ENCODE data around the gene NINL.

Gene NINL

GRCh38 chr20:25547063-25547462 is 38.3 kb downstream of the NINL start:
- Histone ChIP-seq H3K9me2 (ENCODE audit: low read depth, low read length) (no peaks in the 10 kb centered on the region), H3K36me3 (ENCODE audit: insufficient read depth, low read length) (no peaks in the 10 kb centered on the region), H3K4me3 (ENCODE audit: low read depth, low read length, poor library complexity, severe bottlenecking) (no peak overlapping the region), H3K9me3 (ENCODE audit: low read length) (no peaks in the 10 kb centered on the region), H3K27ac (ENCODE audit: low read depth, low read length, poor library complexity, severe bottlenecking) (no peak overlapping the region), H3F3A (ENCODE audit: insufficient read depth, low read length) (no peaks in the 10 kb centered on the region), H3K4me1 (ENCODE audit: insufficient read depth, low read length, severe bottlenecking) (no peaks in the 10 kb centered on the region), H3K27me3 (ENCODE audit: insufficient read depth, low read length) (no peaks in the 10 kb centered on the region), H3K4me2 (ENCODE audit: low read length) (no peak overlapping the region), H3K9ac (ENCODE audit: low read length) (no peak overlapping the region), H3K79me2 (ENCODE audit: insufficient read depth, low read length) (no peaks in the 10 kb centered on the region), H2AFZ (ENCODE audit: low read length) (no peak overlapping the region), H4K20me1 (ENCODE audit: insufficient read depth, low read length) (no peaks in the 10 kb centered on the region)
- TF ChIP-seq EZH2 (IDR thresholded peaks at IDR 0.05; ENCODE audit: borderline replicate concordance, low read length): no peak

GRCh38 chr20:25546048-25546447 is 39.3 kb downstream of the NINL start:
- no peaks in the 10 kb centered on the region for H3F3A ChIP-seq (ENCODE audit: insufficient read depth, low read length)
- no peaks in the 10 kb centered on the region for H3K36me3 ChIP-seq (ENCODE audit: insufficient read depth, low read length)
- no peak overlapping the region for H3K4me2 ChIP-seq (ENCODE audit: low read length)
- H3K79me2 ChIP-seq (ENCODE audit: insufficient read depth, low read length): no peaks in the 10 kb centered on the region
- no peak overlapping the region for H3K4me3 ChIP-seq (ENCODE audit: low read depth, low read length, poor library complexity, severe bottlenecking)
- no peak overlapping the region for H3K9ac ChIP-seq (ENCODE audit: low read length)
- no peaks in the 10 kb centered on the region for H3K9me2 ChIP-seq (ENCODE audit: low read depth, low read length)
- H4K20me1 ChIP-seq (ENCODE audit: insufficient read depth, low read length): no peaks in the 10 kb centered on the region
- no peaks in the 10 kb centered on the region for H3K27me3 ChIP-seq (ENCODE audit: insufficient read depth, low read length)
- H3K9me3 ChIP-seq (ENCODE audit: low read length): no peaks in the 10 kb centered on the region
- no peaks in the 10 kb centered on the region for H3K4me1 ChIP-seq (ENCODE audit: insufficient read depth, low read length, severe bottlenecking)
- H2AFZ ChIP-seq (ENCODE audit: low read length): no peak overlapping the region
- no peak for TF ChIP-seq EZH2 (IDR thresholded peaks at IDR 0.05; ENCODE audit: borderline replicate concordance, low read length)
- TF ChIP-seq, protein P1, sequence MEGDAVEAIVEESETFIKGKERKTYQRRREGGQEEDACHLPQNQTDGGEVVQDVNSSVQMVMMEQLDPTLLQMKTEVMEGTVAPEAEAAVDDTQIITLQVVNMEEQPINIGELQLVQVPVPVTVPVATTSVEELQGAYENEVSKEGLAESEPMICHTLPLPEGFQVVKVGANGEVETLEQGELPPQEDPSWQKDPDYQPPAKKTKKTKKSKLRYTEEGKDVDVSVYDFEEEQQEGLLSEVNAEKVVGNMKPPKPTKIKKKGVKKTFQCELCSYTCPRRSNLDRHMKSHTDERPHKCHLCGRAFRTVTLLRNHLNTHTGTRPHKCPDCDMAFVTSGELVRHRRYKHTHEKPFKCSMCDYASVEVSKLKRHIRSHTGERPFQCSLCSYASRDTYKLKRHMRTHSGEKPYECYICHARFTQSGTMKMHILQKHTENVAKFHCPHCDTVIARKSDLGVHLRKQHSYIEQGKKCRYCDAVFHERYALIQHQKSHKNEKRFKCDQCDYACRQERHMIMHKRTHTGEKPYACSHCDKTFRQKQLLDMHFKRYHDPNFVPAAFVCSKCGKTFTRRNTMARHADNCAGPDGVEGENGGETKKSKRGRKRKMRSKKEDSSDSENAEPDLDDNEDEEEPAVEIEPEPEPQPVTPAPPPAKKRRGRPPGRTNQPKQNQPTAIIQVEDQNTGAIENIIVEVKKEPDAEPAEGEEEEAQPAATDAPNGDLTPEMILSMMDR (IDR thresholded peaks at IDR 0.05; ENCODE audit: low read length): no peak
- H3K27ac ChIP-seq (ENCODE audit: low read depth, low read length, poor library complexity, severe bottlenecking): no peak overlapping the region

DNA sequence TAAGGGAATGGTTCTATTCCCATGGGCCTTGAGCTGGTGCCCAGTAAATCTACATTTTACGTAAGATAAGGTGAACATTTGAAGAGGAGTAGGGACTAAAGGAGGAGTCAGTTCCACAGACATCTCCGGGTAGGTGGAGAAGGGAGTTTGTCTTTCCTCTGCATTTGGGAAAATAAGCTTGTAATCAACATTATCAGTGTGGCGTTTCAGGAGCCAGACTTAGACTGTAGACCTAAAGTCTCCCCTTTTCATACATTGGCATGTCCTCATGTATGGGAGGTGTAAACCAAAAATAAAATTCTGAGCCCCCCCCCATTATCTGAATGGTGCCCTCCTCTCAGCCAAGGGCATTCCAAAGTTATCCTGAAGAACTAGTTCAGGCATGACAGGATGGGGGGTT is 40.2 kb downstream of the NINL start:
- H3F3A ChIP-seq (ENCODE audit: insufficient read depth, low read length): no peaks in the 10 kb centered on the region
- H3K9me2 ChIP-seq (ENCODE audit: low read depth, low read length): no peaks in the 10 kb centered on the region
- no peak overlapping the region for H3K4me3 ChIP-seq (ENCODE audit: low read depth, low read length, poor library complexity, severe bottlenecking)
- no peaks in the 10 kb centered on the region for H3K36me3 ChIP-seq (ENCODE audit: insufficient read depth, low read length)
- H3K27me3 ChIP-seq (ENCODE audit: insufficient read depth, low read length): no peaks in the 10 kb centered on the region
- no peak for TF ChIP-seq EZH2 (IDR thresholded peaks at IDR 0.05; ENCODE audit: borderline replicate concordance, low read length)
- TF ChIP-seq, protein P1 (IDR thresholded peaks at IDR 0.05; ENCODE audit: low read length): no peak
- peaks cover 5% of the 10 kb centered on the region for H3K4me1 ChIP-seq (ENCODE audit: insufficient read depth, low read length, severe bottlenecking)
- no peak overlapping the region for H3K27ac ChIP-seq (ENCODE audit: low read depth, low read length, poor library complexity, severe bottlenecking)
- no peaks in the 10 kb centered on the region for H4K20me1 ChIP-seq (ENCODE audit: insufficient read depth, low read length)
- no peak overlapping the region for H3K9ac ChIP-seq (ENCODE audit: low read length)
- H3K4me2 ChIP-seq (ENCODE audit: low read length): no peak overlapping the region
- no peaks in the 10 kb centered on the region for H3K9me3 ChIP-seq (ENCODE audit: low read length)
- H3K79me2 ChIP-seq (ENCODE audit: insufficient read depth, low read length): no peaks in the 10 kb centered on the region
- no peak overlapping the region for H2AFZ ChIP-seq (ENCODE audit: low read length)

- TF ChIP-seq, protein P1 (IDR thresholded peaks at IDR 0.05; ENCODE audit: low read length): no peak
- no peak for TF ChIP-seq EZH2 (IDR thresholded peaks at IDR 0.05; ENCODE audit: borderline replicate concordance, low read length)
- H3K79me2 ChIP-seq (ENCODE audit: insufficient read depth, low read length): no peaks in the 10 kb centered on the region
- H3K27ac ChIP-seq (ENCODE audit: low read depth, low read length, poor library complexity, severe bottlenecking): no peak overlapping the region
- H3K9me3 ChIP-seq (ENCODE audit: low read length): no peaks in the 10 kb centered on the region
- H3F3A ChIP-seq (ENCODE audit: insufficient read depth, low read length): no peaks in the 10 kb centered on the region
- H3K4me1 ChIP-seq (ENCODE audit: insufficient read depth, low read length, severe bottlenecking): peaks cover 10% of the 10 kb centered on the region
- H3K9me2 ChIP-seq (ENCODE audit: low read depth, low read length): no peaks in the 10 kb centered on the region
- H3K4me2 ChIP-seq (ENCODE audit: low read length): no peak overlapping the region
- no peaks in the 10 kb centered on the region for H3K36me3 ChIP-seq (ENCODE audit: insufficient read depth, low read length)
- no peak overlapping the region for H3K4me3 ChIP-seq (ENCODE audit: low read depth, low read length, poor library complexity, severe bottlenecking)
- no peak overlapping the region for H3K9ac ChIP-seq (ENCODE audit: low read length)
- H2AFZ ChIP-seq (ENCODE audit: low read length): no peak overlapping the region
- no peaks in the 10 kb centered on the region for H4K20me1 ChIP-seq (ENCODE audit: insufficient read depth, low read length)
- H3K27me3 ChIP-seq (ENCODE audit: insufficient read depth, low read length): no peaks in the 10 kb centered on the region
Observed at GRCh38 chr20:25544734-25545133, 40.6 kb downstream of the NINL start.

Data from OCI-LY1 (cell line).